K562 (cell line): ENCODE results near the gene PTAR1. TPM values are rescaled to one million over a fixed set of nuclear protein-coding genes. Genes with fewer than 3 reads are reported as not detected.
A peak's percentile ranks its signal among the peaks of the same experiment; 100 is the strongest.

Experiments
- GABPB2 ChIP-seq: fragments of 250-450 bp; sonication (Bioruptor Pico); conservative IDR thresholded peaks from 2 replicates; pipeline ENCODE4 v1.5.1; 2021; ENCODE audit warnings: mild to moderate bottlenecking
- HINFP ChIP-seq: fragments of 450-650 bp; conservative IDR thresholded peaks from 2 replicates; pipeline ENCODE4 v1.6.1; 2016; ENCODE audit warnings: missing genetic modification characterization, low read depth, mild to moderate bottlenecking, control low read depth, missing compliant biosample characterization
- HOMEZ ChIP-seq: fragments of 250-450 bp; sonication (Bioruptor Pico); IDR thresholded peaks from 2 replicates; pipeline ENCODE4 v1.4.0; 2020; ENCODE audit warnings: mild to moderate bottlenecking, moderate library complexity
- HOXB6 ChIP-seq: fragments of 250-450 bp; sonication (Bioruptor Pico); IDR thresholded peaks from 2 replicates; pipeline ENCODE4 v1.5.1; 2022; ENCODE audit warnings: mild to moderate bottlenecking, borderline replicate concordance
- JUNB ChIP-seq: fragments of 450-650 bp; formaldehyde crosslinking; conservative IDR thresholded peaks from 2 replicates; pipeline ENCODE4 v1.4.0; 2020; ENCODE audit warnings: mild to moderate bottlenecking
- MTA3 ChIP-seq: fragments of 450-650 bp; formaldehyde crosslinking; IDR thresholded peaks from 2 replicates; pipeline ENCODE4 v1.6.1; 2017; ENCODE audit warnings: mild to moderate bottlenecking, borderline replicate concordance
- RCOR1 ChIP-seq, 2 experiments: IDR thresholded peaks; 2 replicates each; pipeline ENCODE4 v1.6.1; 2012; ENCODE audit warnings: low read depth in 2 of 2, low read length in 2 of 2, borderline replicate concordance in 1 of 2, improper control_type of control experiment in 1 of 2
- REST ChIP-seq, 2 experiments: fragments of 450-650 bp; formaldehyde crosslinking in 1 of 2; IDR thresholded peaks; 2 replicates each; pipeline versions ENCODE4 v1.4.0 to v1.6.1; 2014 to 2020; ENCODE audit warnings: mild to moderate bottlenecking in 2 of 2, borderline replicate concordance in 1 of 2, low read depth in 1 of 2
- RFX7 ChIP-seq: fragments of 250-450 bp; sonication (Bioruptor Pico); IDR thresholded peaks from 2 replicates; pipeline ENCODE4 v1.5.1; 2021; ENCODE audit warnings: mild to moderate bottlenecking
- SMC3 ChIP-seq: conservative IDR thresholded peaks from 2 replicates; pipeline ENCODE4 v1.6.1; 2011; ENCODE audit warnings: low read depth, low read length, improper control_type of control experiment; ENCODE audit not compliant: insufficient read depth
- TAF9B ChIP-seq: fragments of 450-650 bp; IDR thresholded peaks from 2 replicates; pipeline ENCODE4 v1.6.1; 2018; ENCODE audit warnings: mild to moderate bottlenecking; ENCODE audit not compliant: partially characterized antibody
- WHSC1 ChIP-seq: IDR thresholded peaks from one replicate; pipeline ENCODE4 v1.6.1; 2012; ENCODE audit warnings: low read length, control low read depth, inconsistent platforms
- ZBTB43 ChIP-seq: sonication (generic); formaldehyde crosslinking; IDR thresholded peaks from 2 replicates; pipeline ENCODE4 v1.8.0; 2023; ENCODE audit warnings: mild to moderate bottlenecking, missing genetic modification reagents
- ZNF785 ChIP-seq: fragments of 250-450 bp; sonication (Bioruptor Pico); IDR thresholded peaks from 2 replicates; pipeline ENCODE4 v1.4.0; 2020; ENCODE audit warnings: mild to moderate bottlenecking
- polyA plus RNA-seq, 8 experiments: library from polyadenylated mRNA; depleted of rRNA in 4 of 8; stranded (reverse) in 5 of 8; unstranded in 3 of 8; fragments of >200 nt; fragmentation: Nextera tagmentation in 2 of 8; fragmentation: Illumina TruSeq in 1 of 8; extraction: Ambion mirVana in 2 of 8; extraction: Trizol in 1 of 8; gene quantifications; 2 replicates each; pipeline versions ENCODE4 v1.2.1 to v1.2.3, GENCODE V29; 2011 to 2014; ENCODE audit warnings: inconsistent platforms in 1 of 8, missing spikeins in 1 of 8
- total RNA-seq, 7 experiments: library from RNA; depleted of rRNA in 6 of 7; stranded (reverse); fragments of >200 nt in 6 of 7; fragmentation: Illumina TruSeq in 2 of 7; extraction: Trizol in 2 of 7; gene quantifications; 2 replicates each; pipeline versions ENCODE4 v1.2.1 to v1.2.3, GENCODE V29; 2011 to 2021; ENCODE audit warnings: low replicate concordance in 1 of 7

Gene PTAR1
- total and polyA plus RNA-seq, 9 of the 15 experiments (the other 6 are each of a cell fraction or from before 2014, with no cell fraction given) = 10.1 to 48.0 (median 28.0) TPM

- TF ChIP-seq HOMEZ (CRISPR knock-in tag) (no peak), TAF9B (no peak), JUNB (CRISPR knock-in tag) (no peak), WHSC1 (no peak), REST (IDR thresholded peaks at IDR 0.05; ENCODE audit: borderline replicate concordance) (peak; percentile 46; the same call in 1 of the 2 replicates), REST (CRISPR knock-in tag; IDR thresholded peaks at IDR 0.05; ENCODE audit: low read depth) (no peak), RCOR1 (IDR thresholded peaks at IDR 0.05; ENCODE audit: borderline replicate concordance in 1 of 2, low read depth in 2 of 2, low read length in 2 of 2) (peak in 1 of 2 experiments; percentile 12; a peak in 1 of 4 replicates), ZBTB43 (no peak), SMC3 (peak; percentile 65), HINFP (tag) (no peak), HOXB6 (no peak), MTA3 (no peak), RFX7 (CRISPR knock-in tag) (no peak), GABPB2 (CRISPR knock-in tag) (no peak), ZNF785 (CRISPR knock-in tag) (no peak)
These were observed 87.1 kb downstream of the PTAR1 start (continued) for GRCh38 chr9:69672596-69673310.
